Measurements from ENCODE around the gene DNAH2. TPM values are rescaled to one million over a fixed set of nuclear protein-coding genes. Genes with fewer than 3 reads are reported as not detected.

The DNAH2 gene
- total RNA-seq, 4 donors from 2014 or later: under 0.01 to 1.4 (median 0.48) TPM

DNA sequence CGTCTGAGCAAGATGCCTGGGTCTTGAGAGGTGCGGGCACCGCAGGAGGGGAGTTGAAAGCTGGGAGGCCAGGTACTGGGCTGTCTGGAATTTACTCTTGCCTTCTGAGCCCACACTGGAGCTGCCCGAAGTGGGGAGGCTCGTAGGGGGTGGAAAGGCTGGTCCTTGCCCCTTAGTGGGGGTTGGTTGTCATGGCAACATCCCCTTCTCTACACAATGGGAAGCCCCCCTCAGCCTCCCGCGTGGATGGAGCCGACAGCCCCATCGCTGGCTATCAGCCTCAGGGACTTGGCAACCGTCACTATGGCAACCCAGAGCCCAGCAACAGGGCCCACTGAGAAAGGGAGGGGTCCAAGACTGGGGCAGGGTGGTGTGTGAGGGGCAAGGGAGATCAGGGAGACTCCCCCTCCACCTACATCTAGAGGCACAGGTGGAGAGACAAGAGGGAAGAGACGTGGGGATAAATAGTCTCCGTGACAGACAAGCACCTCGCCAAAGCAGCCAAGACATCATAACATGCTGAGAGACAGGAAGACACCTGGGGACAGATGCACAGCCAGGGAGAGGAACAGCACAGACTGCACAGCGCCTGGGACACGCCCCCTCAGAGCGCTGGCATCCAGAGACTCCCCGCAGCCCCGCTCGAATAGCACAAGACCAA is 5.3 kb upstream of the DNAH2 start:
- Histone ChIP-seq H3K36me3 (no peaks in the 10 kb centered on the region), H3K27me3 (no peaks in the 10 kb centered on the region), H3K27ac (no peak overlapping the region), H3K4me3 (no peak overlapping the region), H3K9me3 (no peaks in the 10 kb centered on the region), H3K4me1 (peaks cover 0 to 3% of the 10 kb centered on the region in 2 donors)
- DNase-seq: no peak
- intact Hi-C loops (cut with DNase I; ENCODE audit: low total_unique reads): no loop called here
- no peak for TF ChIP-seq POLR2A (IDR thresholded peaks at IDR 0.05)
- TF ChIP-seq, protein P1, sequence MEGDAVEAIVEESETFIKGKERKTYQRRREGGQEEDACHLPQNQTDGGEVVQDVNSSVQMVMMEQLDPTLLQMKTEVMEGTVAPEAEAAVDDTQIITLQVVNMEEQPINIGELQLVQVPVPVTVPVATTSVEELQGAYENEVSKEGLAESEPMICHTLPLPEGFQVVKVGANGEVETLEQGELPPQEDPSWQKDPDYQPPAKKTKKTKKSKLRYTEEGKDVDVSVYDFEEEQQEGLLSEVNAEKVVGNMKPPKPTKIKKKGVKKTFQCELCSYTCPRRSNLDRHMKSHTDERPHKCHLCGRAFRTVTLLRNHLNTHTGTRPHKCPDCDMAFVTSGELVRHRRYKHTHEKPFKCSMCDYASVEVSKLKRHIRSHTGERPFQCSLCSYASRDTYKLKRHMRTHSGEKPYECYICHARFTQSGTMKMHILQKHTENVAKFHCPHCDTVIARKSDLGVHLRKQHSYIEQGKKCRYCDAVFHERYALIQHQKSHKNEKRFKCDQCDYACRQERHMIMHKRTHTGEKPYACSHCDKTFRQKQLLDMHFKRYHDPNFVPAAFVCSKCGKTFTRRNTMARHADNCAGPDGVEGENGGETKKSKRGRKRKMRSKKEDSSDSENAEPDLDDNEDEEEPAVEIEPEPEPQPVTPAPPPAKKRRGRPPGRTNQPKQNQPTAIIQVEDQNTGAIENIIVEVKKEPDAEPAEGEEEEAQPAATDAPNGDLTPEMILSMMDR (IDR thresholded peaks at IDR 0.05): no peak

DNA sequence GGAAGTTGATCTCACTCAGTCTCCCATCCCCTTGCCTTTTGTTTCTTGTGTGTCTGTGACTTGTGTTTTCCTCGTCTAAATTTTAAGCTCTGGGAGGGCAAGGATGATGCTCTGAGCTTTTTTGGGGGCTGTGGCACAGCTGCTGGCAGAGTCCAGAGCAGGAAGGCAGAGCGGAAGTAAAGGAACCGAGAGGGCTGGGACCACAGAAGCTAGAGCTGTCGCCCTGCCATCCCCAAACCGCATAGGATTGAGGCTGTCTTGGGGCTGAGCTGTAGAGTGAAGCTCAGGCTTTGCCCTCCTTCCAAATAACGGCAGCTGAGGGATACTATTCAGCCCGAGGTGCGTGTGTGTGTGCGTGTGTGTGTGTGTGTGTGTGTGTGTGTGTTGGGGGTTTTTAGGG is 3.8 kb upstream of the DNAH2 start:
- no peaks in the 10 kb centered on the region for H3K27me3 ChIP-seq
- DNase-seq: no peak
- intact Hi-C loops (cut with DNase I; ENCODE audit: low total_unique reads): no loop called here
- no peaks in the 10 kb centered on the region for H3K9me3 ChIP-seq
- peaks cover 0 to 3% of the 10 kb centered on the region in 2 donors for H3K4me1 ChIP-seq
- TF ChIP-seq, protein P1 (IDR thresholded peaks at IDR 0.05): no peak
- no peak for TF ChIP-seq POLR2A (IDR thresholded peaks at IDR 0.05)
- H3K36me3 ChIP-seq: no peaks in the 10 kb centered on the region
- H3K27ac ChIP-seq: no peak overlapping the region
- H3K4me3 ChIP-seq: no peak overlapping the region

DNA sequence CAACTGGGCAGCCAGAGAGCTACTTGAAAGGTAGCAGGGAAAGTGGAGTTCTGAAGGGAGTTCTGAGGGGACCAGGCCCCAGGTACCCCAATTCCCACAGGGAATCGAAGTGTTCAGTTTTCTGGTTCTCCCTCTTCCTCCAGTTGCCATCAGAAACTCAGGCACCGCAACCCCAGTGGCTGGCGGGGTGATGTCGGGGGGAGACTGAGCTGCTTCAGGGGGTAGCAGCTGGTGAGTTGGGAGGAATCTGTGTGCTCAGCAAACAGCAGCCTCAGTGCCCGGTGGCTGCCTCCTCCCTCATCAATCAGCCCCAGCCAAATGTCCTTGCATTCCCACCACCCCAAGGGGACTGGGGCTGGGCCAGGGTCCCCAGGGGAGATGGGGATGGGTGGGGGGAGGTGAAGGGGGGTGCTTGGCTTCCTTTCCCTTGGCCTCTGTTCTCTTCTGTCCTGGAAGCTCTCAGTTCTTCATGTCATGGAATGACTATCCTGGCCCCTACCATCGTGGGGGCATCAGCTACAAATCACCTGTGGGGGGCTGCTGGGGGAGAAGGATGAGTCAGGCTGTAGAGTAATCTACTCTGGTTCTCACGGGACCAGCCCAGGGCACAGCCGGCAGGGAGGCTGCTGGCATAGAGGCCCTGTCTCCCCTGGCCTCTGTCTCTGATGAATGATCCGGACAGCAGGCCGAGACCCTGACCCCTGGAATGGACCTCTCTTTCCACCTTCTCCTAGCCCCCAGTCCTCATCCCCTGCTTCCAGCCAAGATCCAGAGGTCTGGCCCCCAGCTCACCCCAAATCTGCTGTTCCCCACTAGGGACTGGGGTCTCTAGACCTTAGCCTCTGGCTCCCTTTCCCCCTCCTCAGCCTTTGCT is 2.6 kb upstream of the DNAH2 start:
- intact Hi-C loops (cut with DNase I; ENCODE audit: low total_unique reads): no loop called here
- H3K27ac ChIP-seq: no peak overlapping the region
- peaks cover 0 to 3% of the 10 kb centered on the region in 2 donors for H3K4me1 ChIP-seq
- no peak overlapping the region for H3K4me3 ChIP-seq
- DNase-seq: no peak
- TF ChIP-seq, protein P1 (IDR thresholded peaks at IDR 0.05): no peak
- no peak for TF ChIP-seq POLR2A (IDR thresholded peaks at IDR 0.05)
- no peaks in the 10 kb centered on the region for H3K27me3 ChIP-seq
- H3K9me3 ChIP-seq: no peaks in the 10 kb centered on the region
- no peaks in the 10 kb centered on the region for H3K36me3 ChIP-seq

DNA sequence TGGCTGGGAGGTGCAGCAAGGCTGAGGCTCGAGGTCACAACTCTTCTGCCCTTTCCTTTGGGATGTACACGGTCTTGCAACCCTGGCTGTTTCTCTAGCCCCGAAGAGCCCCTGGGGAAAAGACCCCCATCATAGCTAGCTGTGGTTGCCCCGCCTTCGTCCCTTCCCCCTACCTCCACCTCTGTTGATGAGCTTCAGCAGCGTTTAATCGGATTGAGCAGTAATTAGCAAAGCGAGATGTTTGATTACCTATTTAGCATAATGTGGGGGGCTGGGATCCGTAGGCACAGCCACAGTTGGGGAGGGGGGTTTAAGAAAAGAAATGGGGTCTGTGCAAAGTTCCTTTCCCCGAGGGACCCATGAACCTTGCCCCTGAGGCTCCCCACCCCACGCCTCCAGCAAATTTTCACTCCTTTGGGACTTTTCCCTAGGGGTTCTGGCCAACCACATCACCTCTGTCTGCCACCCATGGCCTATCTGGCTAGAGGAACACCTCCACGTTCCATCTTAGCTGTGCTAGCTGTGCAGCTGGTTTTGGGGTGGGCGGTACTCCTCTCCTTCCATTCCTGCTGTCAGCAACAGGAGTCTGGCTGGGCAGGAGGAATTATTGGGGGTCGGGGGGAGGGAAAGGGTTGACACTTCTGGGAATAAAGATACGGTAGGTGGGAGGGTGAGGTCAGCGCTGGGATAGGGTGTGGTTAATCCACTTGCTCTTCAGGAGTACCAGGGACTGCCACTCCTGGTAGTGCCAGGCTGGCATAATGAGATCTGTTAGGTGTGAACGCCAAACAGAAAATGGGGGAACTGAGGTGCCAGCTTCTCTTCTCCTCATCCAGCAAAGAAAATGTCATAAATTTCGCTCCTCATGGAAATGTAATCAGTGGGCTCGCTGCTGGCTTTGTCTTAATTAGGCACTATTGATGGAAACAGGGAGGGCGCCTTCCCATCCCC is 1.3 kb upstream of the DNAH2 start:
- TF ChIP-seq, protein P1 (IDR thresholded peaks at IDR 0.05): no peak
- TF ChIP-seq POLR2A (IDR thresholded peaks at IDR 0.05): no peak
- Histone ChIP-seq H3K27ac (peak overlapping the region in 1 of 2 donors; percentile 71), H3K36me3 (no peaks in the 10 kb centered on the region), H3K4me3 (peak overlapping the region; percentile 45 to 70), H3K4me1 (peaks cover 0 to 3% of the 10 kb centered on the region in 2 donors), H3K9me3 (no peaks in the 10 kb centered on the region), H3K27me3 (no peaks in the 10 kb centered on the region)
- DNase-seq: no peak
- intact Hi-C loops (cut with DNase I; ENCODE audit: low total_unique reads): no loop called here
